A673 (cell line): ENCODE measurements around the gene EMP1.

Source experiments
- EZH2 ChIP-seq: fragments of 200-600 bp; sonication (generic); IDR thresholded peaks from 2 replicates; pipeline ENCODE4 v1.6.1; 2017; ENCODE audit warnings: borderline replicate concordance, low read depth, mild to moderate bottlenecking, mixed read lengths, antibody characterized with exemption, low read length; ENCODE audit not compliant: poor library complexity, severe bottlenecking
- TF ChIP-seq, protein P1 (sequence below): fragments of 300-800, 200-600 bp; sonication (generic); conservative IDR thresholded peaks from 2 replicates; pipeline ENCODE4 v1.5.1; 2017; ENCODE audit warnings: low read depth, mild to moderate bottlenecking, antibody characterized with exemption, low read length, moderate library complexity, mixed read lengths

DNA sequence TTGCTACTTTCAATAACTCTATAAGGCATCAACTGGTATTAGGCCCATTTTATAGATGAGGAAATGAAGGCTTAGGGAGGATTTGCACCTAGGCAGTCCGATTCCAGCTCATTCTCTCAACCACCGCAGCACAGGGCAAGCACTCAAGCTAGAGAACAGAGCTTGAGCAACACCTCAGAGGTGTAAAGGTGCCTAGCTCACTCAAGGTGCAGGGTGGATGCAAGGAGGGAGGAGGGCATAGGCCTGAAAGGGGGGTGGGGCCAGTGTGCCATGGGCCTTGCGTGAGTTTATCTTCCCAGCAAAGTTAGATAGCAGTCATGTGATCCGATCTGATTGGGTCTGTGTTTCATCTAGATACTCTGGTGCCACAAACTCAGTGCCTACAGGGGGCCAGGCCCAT lies 10.2 kb upstream of the EMP1 start:
- TF ChIP-seq, protein P1, sequence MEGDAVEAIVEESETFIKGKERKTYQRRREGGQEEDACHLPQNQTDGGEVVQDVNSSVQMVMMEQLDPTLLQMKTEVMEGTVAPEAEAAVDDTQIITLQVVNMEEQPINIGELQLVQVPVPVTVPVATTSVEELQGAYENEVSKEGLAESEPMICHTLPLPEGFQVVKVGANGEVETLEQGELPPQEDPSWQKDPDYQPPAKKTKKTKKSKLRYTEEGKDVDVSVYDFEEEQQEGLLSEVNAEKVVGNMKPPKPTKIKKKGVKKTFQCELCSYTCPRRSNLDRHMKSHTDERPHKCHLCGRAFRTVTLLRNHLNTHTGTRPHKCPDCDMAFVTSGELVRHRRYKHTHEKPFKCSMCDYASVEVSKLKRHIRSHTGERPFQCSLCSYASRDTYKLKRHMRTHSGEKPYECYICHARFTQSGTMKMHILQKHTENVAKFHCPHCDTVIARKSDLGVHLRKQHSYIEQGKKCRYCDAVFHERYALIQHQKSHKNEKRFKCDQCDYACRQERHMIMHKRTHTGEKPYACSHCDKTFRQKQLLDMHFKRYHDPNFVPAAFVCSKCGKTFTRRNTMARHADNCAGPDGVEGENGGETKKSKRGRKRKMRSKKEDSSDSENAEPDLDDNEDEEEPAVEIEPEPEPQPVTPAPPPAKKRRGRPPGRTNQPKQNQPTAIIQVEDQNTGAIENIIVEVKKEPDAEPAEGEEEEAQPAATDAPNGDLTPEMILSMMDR: no peak
- TF ChIP-seq EZH2: no peak
